Muscle layer of colon (tissue), 2 donors: ENCODE data around the gene TLR7.

Source experiments
- H3K27ac ChIP-seq: one replicate; pipeline ENCODE4 v1.7.0; 2013; ENCODE audit warnings: low read depth, mild to moderate bottlenecking, low read length, moderate library complexity
- H3K27me3 ChIP-seq, 2 donors: one replicate each; pipeline ENCODE4 v1.7.0; 2013; ENCODE audit warnings: low read length in 2 of 2, mild to moderate bottlenecking in 2 of 2; ENCODE audit not compliant: insufficient read depth in 2 of 2, control insufficient read depth in 1 of 2
- H3K36me3 ChIP-seq: one replicate; pipeline ENCODE4 v1.7.0; 2013; ENCODE audit warnings: mild to moderate bottlenecking, low read length; ENCODE audit not compliant: insufficient read depth
- H3K4me1 ChIP-seq: one replicate; pipeline ENCODE4 v1.7.0; 2013; ENCODE audit warnings: mild to moderate bottlenecking, low read length; ENCODE audit not compliant: insufficient read depth
- H3K4me3 ChIP-seq, 2 donors: one replicate each; pipeline ENCODE4 v1.7.0; 2013; ENCODE audit warnings: low read length in 2 of 2, low read depth in 1 of 2, mild to moderate bottlenecking in 1 of 2, moderate library complexity in 1 of 2
- H3K9ac ChIP-seq: one replicate; pipeline ENCODE4 v1.7.0; 2013; ENCODE audit warnings: low read length
- H3K9me3 ChIP-seq: one replicate; pipeline ENCODE4 v1.7.0; 2013; ENCODE audit warnings: mild to moderate bottlenecking, low read length
- donor health status: abdominal sarcoma.
- donor health status: Adenocarcinoma of cecum.

TLR7 gene

DNA sequence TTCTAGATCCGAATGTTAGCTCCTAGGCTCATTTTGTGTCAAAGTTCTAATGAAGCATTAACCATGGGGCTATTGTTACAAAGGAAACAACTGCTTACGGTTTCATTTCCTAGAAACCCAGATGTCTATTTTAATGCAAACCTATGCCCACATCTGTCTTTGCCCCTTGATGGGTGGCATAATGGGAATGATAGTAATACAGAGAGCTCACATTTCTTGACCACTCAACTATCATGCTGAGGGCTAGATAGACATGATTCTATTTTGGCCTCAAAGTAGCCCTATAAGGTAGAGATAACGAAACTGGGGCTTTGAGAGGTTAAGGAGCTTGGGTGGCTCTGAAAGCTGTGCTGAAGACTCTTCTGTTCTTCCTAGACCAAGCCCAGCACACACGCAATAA is 1.9 kb downstream of the TLR7 start:
- H3K27ac ChIP-seq = no peak overlapping the region

DNA sequence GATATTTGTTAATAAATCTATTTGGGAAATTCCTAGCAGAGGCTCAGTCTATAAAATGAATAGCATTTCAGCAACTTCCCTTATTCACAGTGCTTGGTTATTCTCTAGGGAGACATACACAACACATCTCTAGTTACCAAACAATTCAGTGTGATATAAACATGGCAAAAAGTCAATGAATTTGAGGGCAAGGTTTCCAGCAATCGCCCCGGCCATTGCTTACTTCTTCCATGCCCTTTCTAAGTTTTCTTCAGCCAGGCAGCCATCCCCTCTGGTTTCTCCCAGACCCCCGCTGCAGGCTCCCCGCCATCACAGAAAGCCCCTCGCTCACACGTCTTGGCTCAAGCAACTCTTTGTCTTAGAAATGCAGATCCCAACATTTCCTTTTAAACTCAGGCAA is 4.4 kb downstream of the TLR7 start:
- no peaks in the 10 kb centered on the region for H3K4me1 ChIP-seq
- H3K27me3 ChIP-seq = no peaks in the 10 kb centered on the region
- H3K4me3 ChIP-seq = no peak overlapping the region
- no peak overlapping the region for H3K27ac ChIP-seq
- H3K9ac ChIP-seq = no peak overlapping the region
- H3K9me3 ChIP-seq = no peaks in the 10 kb centered on the region
- no peaks in the 10 kb centered on the region for H3K36me3 ChIP-seq

More for the DNA sequence above, 1.9 kb downstream of the TLR7 start:
- Histone ChIP-seq H3K4me3 (no peak overlapping the region), H3K4me1 (no peaks in the 10 kb centered on the region), H3K36me3 (no peaks in the 10 kb centered on the region), H3K9me3 (no peaks in the 10 kb centered on the region), H3K9ac (no peak overlapping the region), H3K27me3 (no peaks in the 10 kb centered on the region)

DNA sequence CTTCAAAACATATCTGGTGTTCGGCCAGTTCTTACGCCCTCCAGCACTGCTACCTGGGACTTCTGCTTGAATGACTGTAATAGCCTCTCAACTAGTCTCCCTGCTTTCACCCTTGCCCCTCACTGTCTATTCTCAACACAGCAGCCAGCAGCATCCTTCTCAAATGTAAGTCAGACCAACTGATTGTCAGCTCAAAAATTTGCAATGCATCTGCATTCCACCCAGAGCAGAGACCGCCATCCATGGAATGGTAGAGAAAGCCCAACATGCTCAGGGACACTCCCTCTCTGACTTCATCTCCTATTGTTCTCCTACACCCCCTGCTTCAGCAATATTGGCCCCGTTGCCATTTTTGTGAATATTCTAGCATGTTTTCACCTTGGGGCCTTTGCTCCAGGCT is 5.9 kb downstream of the TLR7 start:
- Histone ChIP-seq H3K9me3 (no peaks in the 10 kb centered on the region), H3K4me3 (no peak overlapping the region), H3K27me3 (no peaks in the 10 kb centered on the region), H3K36me3 (no peaks in the 10 kb centered on the region), H3K27ac (no peak overlapping the region), H3K4me1 (no peaks in the 10 kb centered on the region), H3K9ac (no peak overlapping the region)

DNA sequence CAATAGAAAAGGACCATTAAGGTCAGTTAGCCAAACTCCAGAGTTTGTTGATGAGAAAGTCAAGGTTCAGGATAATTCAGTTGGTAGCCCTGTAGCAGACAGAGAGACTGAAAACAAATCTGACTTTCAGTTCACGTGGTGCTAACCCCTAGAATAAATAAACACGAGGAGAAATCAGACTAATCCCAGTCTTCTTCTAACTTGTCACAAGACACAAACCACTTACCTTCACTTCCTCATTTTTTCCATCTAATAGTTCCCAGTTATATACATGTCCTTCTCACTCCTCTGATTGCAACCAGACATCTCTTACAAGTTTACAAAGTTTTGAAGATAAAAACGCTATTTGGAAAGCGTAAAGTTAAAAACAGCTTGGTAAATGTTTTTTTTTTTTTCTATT is 7.7 kb downstream of the TLR7 start:
- Histone ChIP-seq H3K36me3 (no peaks in the 10 kb centered on the region), H3K4me1 (no peaks in the 10 kb centered on the region), H3K9me3 (no peaks in the 10 kb centered on the region), H3K4me3 (no peak overlapping the region), H3K27me3 (no peaks in the 10 kb centered on the region), H3K27ac (no peak overlapping the region), H3K9ac (no peak overlapping the region)

DNA sequence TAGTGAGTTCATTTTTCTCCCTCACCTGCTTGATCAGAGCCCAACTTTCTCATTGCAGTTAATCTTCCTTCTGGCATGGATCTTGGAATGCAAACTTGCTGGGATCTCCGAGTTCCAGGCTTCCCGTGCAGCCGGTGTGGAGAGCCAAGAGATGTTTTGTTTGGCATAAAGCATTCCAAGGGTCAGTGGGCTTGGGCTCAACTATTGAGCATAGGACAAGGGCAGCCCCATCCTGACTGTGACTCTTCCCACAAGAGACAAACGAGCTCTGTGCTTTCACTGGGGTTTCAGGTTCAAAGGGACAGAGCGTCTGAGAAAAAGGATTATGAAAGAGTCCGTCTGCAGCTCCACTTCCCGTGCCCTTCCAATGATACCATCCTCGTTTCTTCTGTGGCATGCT is 10.5 kb downstream of the TLR7 start:
- Histone ChIP-seq H3K36me3 (no peaks in the 10 kb centered on the region), H3K9ac (no peak overlapping the region), H3K27ac (no peak overlapping the region), H3K4me3 (no peak overlapping the region), H3K27me3 (peaks cover 0 to 4% of the 10 kb centered on the region in 2 donors), H3K4me1 (no peaks in the 10 kb centered on the region), H3K9me3 (no peaks in the 10 kb centered on the region)

DNA sequence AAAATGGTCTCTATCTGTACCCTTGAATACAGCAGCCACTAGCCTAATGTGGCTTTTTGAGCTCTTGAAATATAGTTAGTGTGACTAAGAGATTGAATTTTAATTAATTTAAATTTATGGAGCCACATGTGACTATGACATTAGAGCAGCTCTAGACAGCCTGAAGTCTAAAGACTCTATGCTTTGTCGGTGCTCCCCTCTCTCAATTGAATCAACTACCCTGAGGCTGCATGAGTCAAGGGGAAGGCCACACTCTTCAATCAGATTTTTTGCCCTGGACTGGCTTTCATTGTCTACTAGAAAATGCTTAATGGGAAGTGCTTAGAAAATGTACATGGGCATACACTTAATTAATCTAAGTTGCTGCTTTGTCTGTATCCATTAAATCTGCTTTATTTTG is 11.7 kb downstream of the TLR7 start:
- H3K9ac ChIP-seq = no peak overlapping the region
- no peaks in the 10 kb centered on the region for H3K36me3 ChIP-seq
- no peaks in the 10 kb centered on the region for H3K9me3 ChIP-seq

DNA sequence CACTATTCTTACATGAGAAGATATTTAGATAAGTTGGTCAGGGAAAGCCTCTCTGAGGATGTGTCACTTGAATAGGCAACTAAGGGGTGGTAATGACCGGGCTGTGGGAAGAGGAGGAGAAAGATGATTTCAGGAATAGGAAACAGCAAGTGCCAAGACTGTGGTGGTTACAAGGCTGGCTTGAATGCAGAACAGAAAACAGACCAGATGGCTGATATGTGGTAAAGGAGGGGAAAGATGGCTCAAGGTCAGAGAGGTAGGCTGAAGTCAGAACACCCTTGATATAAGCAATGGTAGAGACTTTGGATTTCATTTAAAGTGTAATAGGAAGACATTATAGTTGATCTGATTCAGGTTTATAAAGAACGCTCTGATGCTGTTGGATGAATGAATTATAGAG is 15.0 kb downstream of the TLR7 start:
- Histone ChIP-seq H3K27me3 (peaks cover 0 to 4% of the 10 kb centered on the region in 2 donors), H3K9me3 (no peaks in the 10 kb centered on the region), H3K36me3 (no peaks in the 10 kb centered on the region), H3K4me1 (no peaks in the 10 kb centered on the region), H3K9ac (no peak overlapping the region), H3K4me3 (no peak overlapping the region), H3K27ac (no peak overlapping the region)

More for the DNA sequence above, 11.7 kb downstream of the TLR7 start:
- peaks cover 0 to 4% of the 10 kb centered on the region in 2 donors for H3K27me3 ChIP-seq
- H3K27ac ChIP-seq = no peak overlapping the region
- no peaks in the 10 kb centered on the region for H3K4me1 ChIP-seq
- H3K4me3 ChIP-seq = no peak overlapping the region

DNA sequence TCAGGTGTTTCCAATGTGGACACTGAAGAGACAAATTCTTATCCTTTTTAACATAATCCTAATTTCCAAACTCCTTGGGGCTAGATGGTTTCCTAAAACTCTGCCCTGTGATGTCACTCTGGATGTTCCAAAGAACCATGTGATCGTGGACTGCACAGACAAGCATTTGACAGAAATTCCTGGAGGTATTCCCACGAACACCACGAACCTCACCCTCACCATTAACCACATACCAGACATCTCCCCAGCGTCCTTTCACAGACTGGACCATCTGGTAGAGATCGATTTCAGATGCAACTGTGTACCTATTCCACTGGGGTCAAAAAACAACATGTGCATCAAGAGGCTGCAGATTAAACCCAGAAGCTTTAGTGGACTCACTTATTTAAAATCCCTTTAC is 18.6 kb downstream of the TLR7 start:
- H3K9me3 ChIP-seq = no peaks in the 10 kb centered on the region
- H3K27me3 ChIP-seq = peaks cover 0 to 4% of the 10 kb centered on the region in 2 donors
- H3K4me3 ChIP-seq = no peak overlapping the region
- H3K4me1 ChIP-seq = no peaks in the 10 kb centered on the region
- H3K27ac ChIP-seq = no peak overlapping the region
- H3K36me3 ChIP-seq = no peaks in the 10 kb centered on the region
- no peak overlapping the region for H3K9ac ChIP-seq

DNA sequence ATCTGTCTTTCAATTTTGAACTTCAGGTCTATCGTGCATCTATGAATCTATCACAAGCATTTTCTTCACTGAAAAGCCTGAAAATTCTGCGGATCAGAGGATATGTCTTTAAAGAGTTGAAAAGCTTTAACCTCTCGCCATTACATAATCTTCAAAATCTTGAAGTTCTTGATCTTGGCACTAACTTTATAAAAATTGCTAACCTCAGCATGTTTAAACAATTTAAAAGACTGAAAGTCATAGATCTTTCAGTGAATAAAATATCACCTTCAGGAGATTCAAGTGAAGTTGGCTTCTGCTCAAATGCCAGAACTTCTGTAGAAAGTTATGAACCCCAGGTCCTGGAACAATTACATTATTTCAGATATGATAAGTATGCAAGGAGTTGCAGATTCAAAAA is 19.7 kb downstream of the TLR7 start:
- Histone ChIP-seq H3K27ac (no peak overlapping the region), H3K27me3 (peaks cover 0 to 4% of the 10 kb centered on the region in 2 donors), H3K9me3 (no peaks in the 10 kb centered on the region), H3K4me3 (no peak overlapping the region), H3K9ac (no peak overlapping the region), H3K4me1 (no peaks in the 10 kb centered on the region), H3K36me3 (no peaks in the 10 kb centered on the region)

DNA sequence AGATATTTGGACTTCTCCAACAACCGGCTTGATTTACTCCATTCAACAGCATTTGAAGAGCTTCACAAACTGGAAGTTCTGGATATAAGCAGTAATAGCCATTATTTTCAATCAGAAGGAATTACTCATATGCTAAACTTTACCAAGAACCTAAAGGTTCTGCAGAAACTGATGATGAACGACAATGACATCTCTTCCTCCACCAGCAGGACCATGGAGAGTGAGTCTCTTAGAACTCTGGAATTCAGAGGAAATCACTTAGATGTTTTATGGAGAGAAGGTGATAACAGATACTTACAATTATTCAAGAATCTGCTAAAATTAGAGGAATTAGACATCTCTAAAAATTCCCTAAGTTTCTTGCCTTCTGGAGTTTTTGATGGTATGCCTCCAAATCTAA is 20.3 kb downstream of the TLR7 start:
- no peak overlapping the region for H3K4me3 ChIP-seq
- no peak overlapping the region for H3K27ac ChIP-seq
- no peaks in the 10 kb centered on the region for H3K9me3 ChIP-seq
- H3K27me3 ChIP-seq = no peaks in the 10 kb centered on the region
- H3K9ac ChIP-seq = no peak overlapping the region
- H3K4me1 ChIP-seq = no peaks in the 10 kb centered on the region
- no peaks in the 10 kb centered on the region for H3K36me3 ChIP-seq

DNA sequence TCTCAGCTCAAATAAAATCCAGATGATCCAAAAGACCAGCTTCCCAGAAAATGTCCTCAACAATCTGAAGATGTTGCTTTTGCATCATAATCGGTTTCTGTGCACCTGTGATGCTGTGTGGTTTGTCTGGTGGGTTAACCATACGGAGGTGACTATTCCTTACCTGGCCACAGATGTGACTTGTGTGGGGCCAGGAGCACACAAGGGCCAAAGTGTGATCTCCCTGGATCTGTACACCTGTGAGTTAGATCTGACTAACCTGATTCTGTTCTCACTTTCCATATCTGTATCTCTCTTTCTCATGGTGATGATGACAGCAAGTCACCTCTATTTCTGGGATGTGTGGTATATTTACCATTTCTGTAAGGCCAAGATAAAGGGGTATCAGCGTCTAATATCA is 20.9 kb downstream of the TLR7 start:
- Histone ChIP-seq H3K4me1 (no peaks in the 10 kb centered on the region), H3K9ac (no peak overlapping the region), H3K27ac (no peak overlapping the region), H3K27me3 (no peaks in the 10 kb centered on the region), H3K4me3 (no peak overlapping the region), H3K9me3 (no peaks in the 10 kb centered on the region), H3K36me3 (no peaks in the 10 kb centered on the region)

DNA sequence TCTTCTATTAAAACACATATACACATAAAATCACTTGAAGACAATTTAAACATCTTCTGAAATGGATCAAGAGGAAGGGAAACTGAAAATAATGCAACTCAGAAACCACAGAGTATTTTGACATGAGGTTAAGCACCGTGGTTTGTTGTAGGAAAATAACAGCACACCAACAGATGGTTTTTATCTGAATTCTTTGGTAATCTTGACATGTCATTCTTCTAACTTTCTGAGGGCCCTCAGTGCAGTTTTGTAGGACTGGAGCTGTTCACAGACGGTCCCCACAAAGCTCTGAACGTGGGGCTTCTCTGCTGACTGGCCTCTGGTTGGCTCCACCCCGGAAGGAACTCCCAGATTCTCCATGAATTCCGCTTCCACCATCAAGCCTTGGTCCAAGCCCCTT is 23.6 kb downstream of the TLR7 start:
- Histone ChIP-seq H3K4me1 (no peaks in the 10 kb centered on the region), H3K9me3 (no peaks in the 10 kb centered on the region), H3K36me3 (no peaks in the 10 kb centered on the region), H3K4me3 (no peak overlapping the region), H3K27me3 (peaks cover 0 to 8% of the 10 kb centered on the region in 2 donors), H3K9ac (no peak overlapping the region), H3K27ac (no peak overlapping the region)
